Right lobe of liver (tissue), 4 donors: ENCODE data around the gene NFIB.

Source experiments
- POLR2A ChIP-seq: fragments of 450-650 bp; IDR thresholded peaks from one replicate; pipeline ENCODE4 v1.6.1; 2017; ENCODE audit warnings: antibody characterized with exemption, mild to moderate bottlenecking
- TF ChIP-seq, protein P1 (sequence below), 4 donors: fragments of 200-600 bp in 3 of 4; fragments of 450-650 bp in 1 of 4; IDR thresholded peaks; one replicate each; pipeline versions ENCODE4 v1.5.1 to v1.8.0; 2016 to 2022; ENCODE audit warnings: antibody characterized with exemption in 4 of 4, mild to moderate bottlenecking in 2 of 4
- donor health status: DM: no; HTN: no; CAD: no.
- donor health status: DM: no; HTN: no; CAD: no.
- donor health status: DM: no; HTN: yes; CAD: no.

DNA sequence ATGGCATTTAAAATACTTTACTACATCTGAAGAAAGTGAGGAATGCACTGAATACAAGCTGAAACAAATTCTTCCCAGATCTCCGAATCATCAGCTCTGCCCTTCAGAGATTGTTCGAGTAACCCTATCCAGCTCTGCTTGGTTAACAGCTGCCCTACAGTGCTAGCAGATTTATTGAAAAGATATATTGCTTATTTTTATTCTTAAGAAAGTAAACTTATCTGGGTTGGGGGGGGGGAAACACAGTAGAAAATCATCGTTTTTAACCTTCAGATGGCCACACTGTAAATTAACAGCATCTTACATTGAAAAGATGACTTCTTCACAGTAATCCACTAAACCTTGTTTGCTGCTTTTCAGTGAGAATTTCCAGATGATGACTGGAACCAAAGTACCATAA is 210.8 kb downstream of the NFIB start:
- TF ChIP-seq, protein P1, sequence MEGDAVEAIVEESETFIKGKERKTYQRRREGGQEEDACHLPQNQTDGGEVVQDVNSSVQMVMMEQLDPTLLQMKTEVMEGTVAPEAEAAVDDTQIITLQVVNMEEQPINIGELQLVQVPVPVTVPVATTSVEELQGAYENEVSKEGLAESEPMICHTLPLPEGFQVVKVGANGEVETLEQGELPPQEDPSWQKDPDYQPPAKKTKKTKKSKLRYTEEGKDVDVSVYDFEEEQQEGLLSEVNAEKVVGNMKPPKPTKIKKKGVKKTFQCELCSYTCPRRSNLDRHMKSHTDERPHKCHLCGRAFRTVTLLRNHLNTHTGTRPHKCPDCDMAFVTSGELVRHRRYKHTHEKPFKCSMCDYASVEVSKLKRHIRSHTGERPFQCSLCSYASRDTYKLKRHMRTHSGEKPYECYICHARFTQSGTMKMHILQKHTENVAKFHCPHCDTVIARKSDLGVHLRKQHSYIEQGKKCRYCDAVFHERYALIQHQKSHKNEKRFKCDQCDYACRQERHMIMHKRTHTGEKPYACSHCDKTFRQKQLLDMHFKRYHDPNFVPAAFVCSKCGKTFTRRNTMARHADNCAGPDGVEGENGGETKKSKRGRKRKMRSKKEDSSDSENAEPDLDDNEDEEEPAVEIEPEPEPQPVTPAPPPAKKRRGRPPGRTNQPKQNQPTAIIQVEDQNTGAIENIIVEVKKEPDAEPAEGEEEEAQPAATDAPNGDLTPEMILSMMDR (IDR thresholded peaks at IDR 0.05), result no peak
- no peak for TF ChIP-seq POLR2A
